ENCODE data around the gene TRPM3.

The TRPM3 gene

DNA sequence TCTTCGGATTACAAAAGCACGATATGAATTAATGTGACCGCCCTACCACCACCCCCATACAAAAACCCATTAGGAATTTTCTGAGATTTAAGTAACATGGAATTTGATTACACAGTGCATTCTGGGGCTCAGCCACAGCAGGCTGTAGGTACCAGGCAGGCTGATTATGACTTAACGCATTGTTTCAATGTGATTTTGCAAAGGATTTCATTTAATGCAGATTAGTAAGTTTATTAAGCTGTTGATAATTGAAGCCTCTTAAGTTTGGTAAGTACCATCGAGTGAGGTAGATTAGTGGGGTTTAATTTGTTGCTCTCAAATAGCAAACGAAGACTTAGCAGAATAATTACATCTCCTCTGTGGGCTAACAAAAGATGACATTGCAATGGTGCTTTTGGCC is 240.1 kb downstream of the TRPM3 start:
- DNase-seq, result no peak

DNA sequence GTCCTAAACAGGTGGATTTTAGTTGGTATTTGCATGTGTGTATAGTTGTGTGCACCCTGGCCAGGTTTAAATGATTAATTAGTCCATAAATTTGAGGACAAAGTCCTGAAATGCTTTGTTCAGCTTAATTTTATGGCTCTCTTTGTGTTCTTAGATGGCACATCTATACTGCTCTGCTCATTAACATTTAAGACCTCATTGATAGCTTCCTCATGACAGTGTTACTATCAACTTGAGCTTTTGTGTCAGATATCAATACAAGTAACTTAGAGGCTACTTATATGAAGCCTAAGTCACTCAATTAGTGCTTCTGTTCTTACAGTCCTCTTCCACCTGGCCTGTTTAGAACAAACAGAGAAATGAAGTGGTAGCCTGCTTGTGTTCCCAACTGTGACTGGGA is 240.9 kb downstream of the TRPM3 start:
- no peak for DNase-seq

- DNase-seq, result no peak
These were observed 242.8 kb downstream of the TRPM3 start for GRCh38 chr9:70878576-70878975.

- no peak for DNase-seq
These were observed 247.0 kb downstream of the TRPM3 start for GRCh38 chr9:70874451-70874850.

GRCh38 chr9:70873506-70873905 is 247.9 kb downstream of the TRPM3 start:
- DNase-seq, result no peak

DNA sequence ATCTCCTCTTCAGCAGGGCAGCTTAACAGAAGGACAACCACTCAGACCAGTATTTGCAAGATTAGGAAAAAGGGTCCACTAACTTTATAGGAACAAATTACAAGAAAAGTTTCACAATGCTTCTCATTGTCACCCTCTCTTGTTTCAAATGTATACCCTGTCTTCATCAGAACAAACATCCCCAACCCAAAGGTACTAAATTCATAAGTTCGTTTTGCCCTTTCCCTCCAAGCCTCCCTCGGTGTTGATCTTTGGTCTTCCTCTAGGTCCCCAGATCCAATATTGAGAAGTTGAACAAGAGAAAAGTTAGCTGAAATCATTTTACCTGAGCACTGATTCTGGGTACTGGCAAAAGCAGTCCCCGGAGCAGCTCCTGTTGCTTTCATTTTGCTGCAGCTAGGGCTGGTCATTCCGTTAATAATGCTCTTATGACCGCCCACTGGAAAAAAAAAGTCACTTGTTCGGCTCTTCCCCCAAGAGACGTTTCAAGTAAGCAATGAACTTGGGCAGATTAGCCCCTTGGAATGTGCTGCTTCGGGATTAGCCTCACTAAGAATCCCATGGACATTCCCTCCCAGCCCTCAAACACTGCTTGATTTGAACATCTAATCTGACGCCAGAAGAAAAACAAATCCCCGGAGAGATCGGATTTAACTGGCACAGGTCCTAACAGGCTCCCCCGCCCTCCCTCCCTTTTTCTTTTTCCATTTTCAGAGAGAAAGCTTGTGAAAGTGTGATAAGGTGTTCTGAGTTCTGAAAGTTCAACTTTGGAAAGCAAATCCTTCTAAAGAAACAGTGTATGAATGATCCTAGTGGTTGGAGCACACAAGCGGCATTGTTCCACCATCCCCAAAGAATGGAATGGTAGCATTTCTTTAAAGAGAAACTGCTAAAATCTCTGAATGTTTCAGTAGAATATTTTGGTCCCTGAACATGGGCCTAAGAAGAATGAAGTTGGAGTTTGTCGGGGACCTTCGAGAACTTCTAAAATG is 252.5 kb downstream of the TRPM3 start:
- no peak for DNase-seq

- DNase-seq, result no peak
These were observed 253.4 kb downstream of the TRPM3 start for GRCh38 chr9:70868041-70868440.

DNA sequence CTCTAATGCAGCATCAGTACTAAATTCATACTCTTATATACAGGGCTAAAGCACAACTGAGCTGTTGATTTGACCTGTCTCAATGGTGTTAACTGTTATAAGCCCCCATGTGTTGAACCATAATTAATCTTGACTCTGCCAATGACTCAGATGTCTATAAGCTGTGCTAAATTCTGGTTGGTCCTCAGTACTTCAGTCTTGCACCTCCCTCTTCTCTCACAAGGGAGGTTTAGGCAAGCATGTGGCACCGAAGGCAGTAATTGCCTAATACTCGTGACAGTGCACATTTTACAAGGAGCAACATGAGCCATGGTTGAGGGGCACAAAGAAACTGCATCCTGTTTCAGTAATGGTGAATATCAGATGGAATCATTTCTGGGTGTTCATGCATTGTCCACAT is 255.9 kb downstream of the TRPM3 start:
- DNase-seq, result no peak

GRCh38 chr9:70861797-70862196 is 259.6 kb downstream of the TRPM3 start:
- no peak for DNase-seq

- no peak for DNase-seq
These were observed 260.0 kb downstream of the TRPM3 start for GRCh38 chr9:70861376-70861775.

DNA sequence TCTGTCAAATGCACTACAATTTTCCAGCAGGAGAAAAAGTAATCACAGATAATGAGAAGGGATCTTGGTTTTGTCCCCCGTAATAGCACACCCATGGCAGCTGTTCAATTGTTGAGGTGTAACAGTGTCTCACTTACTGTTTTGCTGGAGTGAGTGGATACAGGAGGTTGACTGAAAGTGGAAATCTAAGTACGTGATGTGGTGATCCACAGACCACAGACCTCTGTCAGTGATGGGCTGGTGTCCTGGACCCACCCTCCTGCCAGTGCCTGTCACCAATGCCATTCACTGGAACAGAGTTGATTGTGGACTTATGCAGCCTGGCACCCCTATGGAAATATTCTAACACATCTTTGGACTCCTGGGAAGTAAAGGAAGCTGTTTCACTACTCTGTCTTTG is 261.7 kb downstream of the TRPM3 start:
- DNase-seq, result no peak

- DNase-seq, result no peak
These were observed 265.0 kb downstream of the TRPM3 start for GRCh38 chr9:70856411-70856810.

GRCh38 chr9:70852711-70853240 is 268.6 kb downstream of the TRPM3 start:
- no peak for DNase-seq

DNA sequence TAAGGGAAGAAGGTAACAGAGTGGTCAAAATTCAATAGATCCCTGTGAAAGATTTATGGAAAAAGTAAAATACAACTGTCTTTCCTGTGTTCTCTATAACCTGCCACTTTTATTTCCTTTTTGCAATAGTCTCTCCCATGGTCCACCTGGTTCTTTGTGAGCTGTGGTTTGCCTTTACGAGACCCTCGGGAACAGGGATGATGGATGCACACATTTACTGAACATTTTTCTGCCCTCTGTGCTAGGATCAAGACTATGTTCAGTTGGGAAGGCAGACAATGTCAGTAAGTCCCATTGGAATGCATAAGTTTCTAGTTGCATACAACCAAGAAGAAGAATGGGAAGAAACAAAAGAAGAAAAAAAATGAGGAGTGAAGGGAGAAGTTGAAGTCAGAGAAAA is 281.2 kb downstream of the TRPM3 start:
- DNase-seq, result no peak

DNA sequence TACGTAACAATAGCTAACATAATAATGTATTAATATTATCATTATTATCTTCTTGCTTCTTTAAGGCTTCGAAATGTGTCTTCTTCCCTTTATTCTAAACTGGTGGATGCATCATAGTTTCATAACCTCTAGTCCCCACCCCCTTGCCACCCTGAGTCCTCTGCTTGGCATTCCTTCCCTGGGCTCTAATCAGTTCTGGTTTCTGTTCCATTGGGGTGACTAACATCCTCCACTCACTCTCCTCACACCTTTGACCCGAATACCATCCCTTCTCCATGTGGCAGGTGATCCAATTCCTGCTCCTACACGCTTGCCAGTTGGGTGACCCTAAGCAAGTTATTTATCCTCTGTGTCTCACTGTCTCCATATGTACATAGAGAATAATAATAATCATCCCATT is 286.1 kb downstream of the TRPM3 start:
- no peak for DNase-seq

- DNase-seq, result no peak
These were observed 288.9 kb downstream of the TRPM3 start for GRCh38 chr9:70832492-70832891.

- no peak for DNase-seq
These were observed 290.8 kb downstream of the TRPM3 start for GRCh38 chr9:70830618-70831017.

- DNase-seq, result no peak
These were observed 291.7 kb downstream of the TRPM3 start for GRCh38 chr9:70829591-70830265.

DNA sequence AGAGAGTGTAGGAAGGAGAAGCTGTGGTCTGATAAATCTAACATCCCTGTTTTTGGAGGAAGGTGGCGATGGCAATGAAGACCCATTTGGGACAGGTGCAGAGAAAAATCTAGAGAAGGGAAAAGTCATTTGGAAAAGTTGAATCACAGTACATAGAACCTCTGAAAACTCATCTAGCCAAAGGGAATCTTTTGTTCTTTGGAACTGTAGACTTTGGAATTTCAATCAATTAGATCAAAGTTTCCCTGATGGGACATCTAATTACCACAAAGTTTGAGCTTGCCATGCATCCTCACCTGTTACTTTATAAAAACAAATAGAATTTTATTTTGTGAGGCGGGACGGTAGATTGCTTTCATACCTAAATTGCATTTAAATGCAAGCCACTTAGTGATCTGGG is 294.9 kb downstream of the TRPM3 start:
- no peak for DNase-seq

DNA sequence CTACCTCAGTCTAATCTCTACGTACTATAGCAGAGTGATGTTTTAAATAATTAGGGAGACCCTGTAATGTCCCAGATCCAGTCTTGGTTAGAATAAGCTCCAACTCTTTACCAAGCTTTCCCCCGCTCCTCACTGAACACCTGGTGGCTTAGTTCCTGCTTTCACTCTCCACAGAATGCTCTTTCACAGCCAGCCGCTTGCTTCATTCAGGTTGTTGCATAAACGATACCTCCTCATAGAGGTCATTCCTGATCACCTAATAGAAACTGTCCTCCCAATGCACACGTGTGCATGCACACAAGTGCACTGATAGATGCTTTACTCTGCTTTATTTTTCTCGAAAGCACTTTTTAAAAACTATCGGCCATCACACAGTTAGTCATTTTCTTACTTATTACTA is 298.1 kb downstream of the TRPM3 start:
- no peak for DNase-seq

DNA sequence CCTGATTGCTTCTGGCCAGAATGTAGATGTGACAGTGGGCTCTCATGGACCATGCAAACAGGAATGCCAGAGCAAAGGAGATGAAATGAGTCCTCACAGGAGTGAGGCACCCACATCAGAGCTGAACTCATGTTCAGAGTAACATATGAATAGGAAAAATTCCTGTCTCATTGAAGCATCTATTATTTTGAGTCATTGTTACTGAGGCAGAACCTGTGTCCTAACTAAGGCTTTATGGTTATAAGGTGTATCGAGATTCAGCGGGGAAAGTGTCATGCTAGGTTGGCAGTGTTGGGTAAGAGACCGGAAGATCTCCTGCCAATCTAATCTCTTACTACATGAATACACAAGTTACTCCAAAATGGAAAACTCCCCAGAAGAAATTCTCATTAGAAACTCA is 304.1 kb downstream of the TRPM3 start:
- no peak for DNase-seq

GRCh38 chr9:70816891-70817290 is 304.5 kb downstream of the TRPM3 start:
- DNase-seq, result no peak

DNA sequence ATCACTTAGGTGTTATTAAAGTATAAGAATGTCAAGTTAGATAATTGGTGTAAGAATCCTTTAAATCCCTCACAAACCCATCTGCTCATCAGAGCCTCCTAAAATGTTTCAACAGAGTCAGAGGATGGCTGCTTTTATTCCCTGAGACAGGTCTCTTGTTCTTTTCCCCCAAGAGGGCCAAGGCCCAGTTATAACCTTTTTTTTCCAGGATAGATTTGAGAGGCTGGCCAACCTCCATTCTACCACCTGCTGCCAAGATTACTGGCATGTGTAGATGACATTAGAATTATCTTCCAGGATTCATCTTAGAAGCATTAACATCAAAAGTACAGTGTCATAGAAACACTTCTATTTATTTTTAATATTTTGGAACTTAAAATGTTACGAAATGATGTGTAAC is 305.1 kb downstream of the TRPM3 start:
- DNase-seq, result no peak

GRCh38 chr9:70814597-70814996 is 306.8 kb downstream of the TRPM3 start:
- no peak for DNase-seq
